ENCODE measurements around the gene HOOK1. TPM values are rescaled to one million over a fixed set of nuclear protein-coding genes. Genes with fewer than 3 reads are reported as not detected.

Gene HOOK1
- total RNA-seq, 6 experiments from 2014 or later, result 15.2 to 30.6 (median 26.7) TPM

DNA sequence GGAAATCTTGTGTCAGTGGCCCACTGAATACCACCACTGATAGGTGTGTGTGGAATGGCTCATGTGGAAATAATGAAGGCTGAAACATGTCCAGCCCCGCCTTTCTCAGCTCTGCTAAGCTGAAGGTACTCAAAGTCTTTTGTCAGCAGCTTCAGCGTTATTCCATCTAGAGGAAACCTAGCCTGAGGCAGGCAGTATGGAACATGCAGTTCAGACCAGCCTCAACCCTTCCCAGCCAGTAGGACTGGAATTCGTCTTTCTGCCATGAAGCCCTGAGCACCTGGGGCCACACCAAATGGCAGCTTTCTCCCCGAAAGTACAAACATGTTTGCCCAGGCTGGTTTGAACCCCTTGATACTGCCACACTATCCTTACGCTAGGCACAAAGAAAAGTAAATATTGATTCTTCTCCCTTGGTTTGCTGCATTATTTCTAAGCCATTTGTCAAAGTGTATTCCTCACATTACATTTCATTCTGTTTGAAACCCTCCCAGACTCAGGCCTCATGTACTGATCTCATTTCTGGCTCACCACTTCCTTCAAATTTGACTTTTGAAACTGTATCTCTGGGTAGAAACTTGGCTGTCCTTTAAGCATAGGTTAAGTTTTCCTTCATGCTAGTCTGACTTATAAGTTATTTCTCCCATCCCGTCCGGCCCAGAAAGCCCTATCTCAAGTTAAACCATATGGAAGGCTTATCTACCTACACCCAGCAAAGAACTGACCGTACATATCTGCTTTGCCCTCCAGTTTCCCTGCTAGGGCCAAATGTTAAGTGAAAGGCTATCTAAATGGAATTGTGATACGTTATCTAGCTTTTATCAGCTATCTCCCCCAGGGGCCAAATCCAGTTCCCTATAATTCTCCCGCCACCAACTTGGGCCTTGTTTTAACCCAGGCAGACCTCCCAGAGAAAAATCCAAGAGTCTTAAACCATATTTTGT, 45.7 kb upstream of the HOOK1 start:
- Histone ChIP-seq H3K27ac (no peak overlapping the region), H3K36me3 (no peaks in the 10 kb centered on the region), H3K9me3 (no peaks in the 10 kb centered on the region), H3K4me3 (no peak overlapping the region), H3K27me3 (no peaks in the 10 kb centered on the region), H3K4me1 (no peaks in the 10 kb centered on the region)
- ATAC-seq (peak in 2 of 4 donors; percentile 26 to 38), DNase-seq (no peak)
- WGBS (ENCODE audit: insufficient coverage, low coverage, low lambda C conversion rate, missing lambda C conversion rate), result 78% methylated on average over 8 of the region's 10 CpGs
- TF ChIP-seq, protein P1, sequence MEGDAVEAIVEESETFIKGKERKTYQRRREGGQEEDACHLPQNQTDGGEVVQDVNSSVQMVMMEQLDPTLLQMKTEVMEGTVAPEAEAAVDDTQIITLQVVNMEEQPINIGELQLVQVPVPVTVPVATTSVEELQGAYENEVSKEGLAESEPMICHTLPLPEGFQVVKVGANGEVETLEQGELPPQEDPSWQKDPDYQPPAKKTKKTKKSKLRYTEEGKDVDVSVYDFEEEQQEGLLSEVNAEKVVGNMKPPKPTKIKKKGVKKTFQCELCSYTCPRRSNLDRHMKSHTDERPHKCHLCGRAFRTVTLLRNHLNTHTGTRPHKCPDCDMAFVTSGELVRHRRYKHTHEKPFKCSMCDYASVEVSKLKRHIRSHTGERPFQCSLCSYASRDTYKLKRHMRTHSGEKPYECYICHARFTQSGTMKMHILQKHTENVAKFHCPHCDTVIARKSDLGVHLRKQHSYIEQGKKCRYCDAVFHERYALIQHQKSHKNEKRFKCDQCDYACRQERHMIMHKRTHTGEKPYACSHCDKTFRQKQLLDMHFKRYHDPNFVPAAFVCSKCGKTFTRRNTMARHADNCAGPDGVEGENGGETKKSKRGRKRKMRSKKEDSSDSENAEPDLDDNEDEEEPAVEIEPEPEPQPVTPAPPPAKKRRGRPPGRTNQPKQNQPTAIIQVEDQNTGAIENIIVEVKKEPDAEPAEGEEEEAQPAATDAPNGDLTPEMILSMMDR (IDR thresholded peaks at IDR 0.05), result no peak
- no peak for TF ChIP-seq POLR2A (IDR thresholded peaks at IDR 0.05)
- intact Hi-C loops (cut with DNase I), result no loop called here

DNA sequence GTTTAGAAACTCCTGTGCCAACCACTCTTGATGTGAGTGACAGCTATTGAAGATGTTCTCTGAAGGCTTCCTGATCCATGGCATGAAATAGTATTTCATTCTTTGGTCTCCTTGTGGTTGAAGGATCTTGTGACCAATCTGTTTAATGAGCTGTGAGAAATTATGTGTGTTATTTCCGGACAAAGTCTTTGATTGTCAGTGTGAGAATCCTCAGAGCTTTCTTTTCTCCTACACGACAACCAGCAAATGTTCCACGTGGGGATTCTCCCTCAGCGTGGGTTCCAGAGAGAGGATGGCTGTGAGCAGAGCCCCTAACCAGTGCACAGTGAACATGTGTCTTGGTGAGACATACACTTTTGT, 45.0 kb upstream of the HOOK1 start:
- 88% methylated on average over 4 of the region's 4 CpGs for WGBS (ENCODE audit: insufficient coverage, low coverage, low lambda C conversion rate, missing lambda C conversion rate)
- TF ChIP-seq POLR2A (IDR thresholded peaks at IDR 0.05), result no peak
- TF ChIP-seq, protein P1 (IDR thresholded peaks at IDR 0.05), result no peak
- Histone ChIP-seq H3K4me1 (no peaks in the 10 kb centered on the region), H3K4me3 (no peak overlapping the region), H3K9me3 (no peaks in the 10 kb centered on the region), H3K27me3 (no peaks in the 10 kb centered on the region), H3K27ac (no peak overlapping the region), H3K36me3 (no peaks in the 10 kb centered on the region)
- no peak for ATAC-seq
- intact Hi-C loops (cut with DNase I), result no loop called here
- no peak for DNase-seq

DNA sequence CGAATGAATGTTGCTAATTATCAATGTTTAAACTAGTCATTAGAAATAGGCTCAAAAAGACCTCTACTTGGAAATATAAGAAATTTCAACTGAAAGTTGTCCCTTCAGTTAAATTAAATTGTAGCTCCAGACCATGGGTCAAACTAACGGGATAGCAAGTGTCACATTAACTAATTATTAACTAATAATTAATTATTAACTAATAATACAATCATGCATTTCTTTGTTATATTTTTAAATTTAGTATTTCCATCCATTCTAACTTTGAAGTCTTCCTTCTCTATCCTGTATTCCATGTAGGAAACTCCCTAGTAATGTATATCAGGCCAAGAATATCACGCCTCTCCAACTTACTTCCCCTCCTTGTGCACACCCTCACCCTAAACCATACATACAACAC, 43.4 kb upstream of the HOOK1 start:
- DNase-seq (no peak), ATAC-seq (no peak)
- no peak for TF ChIP-seq POLR2A (IDR thresholded peaks at IDR 0.05)
- TF ChIP-seq, protein P1 (IDR thresholded peaks at IDR 0.05), result no peak
- Histone ChIP-seq H3K27ac (no peak overlapping the region), H3K27me3 (no peaks in the 10 kb centered on the region), H3K4me3 (no peak overlapping the region), H3K9me3 (no peaks in the 10 kb centered on the region), H3K36me3 (no peaks in the 10 kb centered on the region), H3K4me1 (no peaks in the 10 kb centered on the region)
- intact Hi-C loops (cut with DNase I), result no loop called here
- 68% methylated on average over 3 of the region's 3 CpGs for WGBS (ENCODE audit: insufficient coverage, low coverage, low lambda C conversion rate, missing lambda C conversion rate)

DNA sequence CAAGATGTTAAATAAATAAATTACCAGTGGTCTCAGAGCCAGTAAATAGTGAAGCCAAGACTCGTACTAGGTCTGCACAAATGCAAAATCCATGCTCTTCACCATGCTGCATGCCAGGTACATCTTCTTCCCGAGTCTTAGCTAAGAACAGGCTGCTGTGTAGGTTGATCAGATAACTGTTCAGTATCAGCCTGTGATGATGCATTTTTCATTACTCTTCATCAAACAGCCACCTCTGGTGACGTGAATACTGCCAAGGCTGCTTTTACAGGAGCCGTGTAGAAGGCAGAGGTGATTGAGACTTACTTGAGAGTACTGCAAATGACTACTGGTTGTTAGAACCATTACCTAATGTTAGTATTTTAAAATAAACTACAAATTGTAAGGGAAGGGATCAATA, 39.3 kb upstream of the HOOK1 start:
- TF ChIP-seq, protein P1 (IDR thresholded peaks at IDR 0.05), result no peak
- no peak for TF ChIP-seq POLR2A (IDR thresholded peaks at IDR 0.05)
- Histone ChIP-seq H3K4me1 (no peaks in the 10 kb centered on the region), H3K36me3 (no peaks in the 10 kb centered on the region), H3K4me3 (no peak overlapping the region), H3K27me3 (no peaks in the 10 kb centered on the region), H3K27ac (no peak overlapping the region), H3K9me3 (no peaks in the 10 kb centered on the region)
- WGBS (ENCODE audit: insufficient coverage, low coverage, low lambda C conversion rate, missing lambda C conversion rate), result 96% methylated on average over 3 of the region's 4 CpGs
- intact Hi-C loops (cut with DNase I), result no loop called here
- no peak for DNase-seq
- no peak for ATAC-seq

Data from right lobe of liver (tissue), 6 donors.